Activated T-helper 1 cell treated with anti-CD3 and anti-CD28 coated beads, Interleukin-12 subunit alpha, Interleukin-12 subunit beta, Interleukin-2, Interleukin-4 antibody, amounts not matched to agents 30 ng/mL and 10 ng/mL and 1 ng/mL, durations not matched to agents 14 hours and 24 hours and 36 hours (primary cell): ENCODE results near the gene TRPM2. TPM values are rescaled to one million over a fixed set of nuclear protein-coding genes. Genes with fewer than 3 reads are reported as not detected.

ENCODE experiments used
- DNase-seq: peaks from one replicate; pipeline ENCODE4 v3.0.0; 2021; ENCODE audit warnings: low spot score
- H3K27ac Mint-ChIP-seq: one replicate; pipeline ENCODE4 v1.8.0; 2021; ENCODE audit warnings: mild to moderate bottlenecking, mixed read lengths
- H3K27me3 Mint-ChIP-seq: one replicate; pipeline ENCODE4 v1.8.0; 2022; ENCODE audit warnings: mild to moderate bottlenecking, moderate library complexity, mixed read lengths; ENCODE audit not compliant: insufficient read depth
- H3K36me3 Mint-ChIP-seq: one replicate; pipeline ENCODE4 v1.8.0; 2021; ENCODE audit warnings: low read depth, mixed read lengths
- H3K4me1 Mint-ChIP-seq: one replicate; pipeline ENCODE4 v1.8.0; 2021; ENCODE audit warnings: low read depth, mixed read lengths
- H3K4me3 Mint-ChIP-seq: one replicate; pipeline ENCODE4 v1.8.0; 2021; ENCODE audit warnings: mild to moderate bottlenecking, moderate library complexity, mixed read lengths
- H3K9me3 Mint-ChIP-seq: one replicate; pipeline ENCODE4 v1.8.0; 2021; ENCODE audit warnings: mixed read lengths
- intact Hi-C: fragments of 100-400 bp; cut with micrococcal nuclease; formaldehyde crosslinking; loops from one replicate; pipeline ENCODE4 v1.15.1; 2024
- total RNA-seq: library from RNA; stranded (reverse); gene quantifications from 2 replicates; pipeline ENCODE4 v1.2.3, GENCODE V29; 2022

Gene TRPM2
- total RNA-seq, 1 donor from 2014 or later, result 15.2 TPM

DNA sequence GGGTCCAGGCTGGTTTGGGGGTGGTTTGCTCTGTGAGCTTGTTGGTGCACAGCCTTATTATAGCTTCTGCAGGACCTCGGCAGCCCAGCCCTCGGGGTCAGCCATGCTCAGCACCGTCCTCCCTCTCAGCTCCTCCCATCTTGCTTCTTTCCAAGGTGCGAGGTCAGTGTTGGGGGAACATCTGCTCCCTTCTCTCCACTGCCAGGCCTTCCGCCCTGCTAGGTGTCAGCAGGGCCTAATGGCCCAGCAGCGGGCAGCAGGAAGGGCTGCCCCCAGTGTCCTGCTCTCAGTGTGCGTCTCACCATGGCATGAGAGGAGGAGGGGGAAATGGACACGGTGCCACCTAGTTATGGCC, 65.4 kb downstream of the TRPM2 start:
- Mint-ChIP-seq H3K4me3 (no peak overlapping the region), H3K36me3 (peaks cover 10% of the 10 kb centered on the region), H3K27ac (no peak overlapping the region), H3K4me1 (no peaks in the 10 kb centered on the region), H3K9me3 (peaks cover 9% of the 10 kb centered on the region), H3K27me3 (peaks cover 1% of the 10 kb centered on the region)
- intact Hi-C loops, result no loop called here
- no peak for DNase-seq

DNA sequence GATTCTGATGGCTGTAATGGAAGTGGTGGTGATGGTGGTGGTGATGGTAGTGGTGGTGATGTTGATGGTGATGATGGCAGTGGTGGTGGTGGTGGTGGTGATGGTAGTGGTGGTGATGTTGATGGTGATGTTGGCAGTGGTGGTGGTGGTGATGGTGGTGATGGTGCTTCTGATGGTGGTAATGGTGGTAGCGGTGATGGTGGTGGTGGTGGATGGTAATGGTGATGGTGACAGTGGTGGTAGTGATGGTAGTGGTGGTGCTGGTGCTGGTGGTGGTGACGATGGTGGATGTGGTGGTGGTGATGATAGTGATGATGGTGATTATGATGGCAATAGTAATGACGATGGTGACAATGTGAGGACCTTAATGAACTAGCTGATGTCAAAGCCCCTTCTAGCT, 66.3 kb downstream of the TRPM2 start:
- no peaks in the 10 kb centered on the region for H3K4me1 Mint-ChIP-seq
- peaks cover 9% of the 10 kb centered on the region for H3K36me3 Mint-ChIP-seq
- no peak for DNase-seq
- H3K27me3 Mint-ChIP-seq, result peaks cover 1% of the 10 kb centered on the region
- H3K27ac Mint-ChIP-seq, result no peak overlapping the region
- H3K9me3 Mint-ChIP-seq, result peaks cover 9% of the 10 kb centered on the region
- intact Hi-C loops, result no loop called here
- no peak overlapping the region for H3K4me3 Mint-ChIP-seq

DNA sequence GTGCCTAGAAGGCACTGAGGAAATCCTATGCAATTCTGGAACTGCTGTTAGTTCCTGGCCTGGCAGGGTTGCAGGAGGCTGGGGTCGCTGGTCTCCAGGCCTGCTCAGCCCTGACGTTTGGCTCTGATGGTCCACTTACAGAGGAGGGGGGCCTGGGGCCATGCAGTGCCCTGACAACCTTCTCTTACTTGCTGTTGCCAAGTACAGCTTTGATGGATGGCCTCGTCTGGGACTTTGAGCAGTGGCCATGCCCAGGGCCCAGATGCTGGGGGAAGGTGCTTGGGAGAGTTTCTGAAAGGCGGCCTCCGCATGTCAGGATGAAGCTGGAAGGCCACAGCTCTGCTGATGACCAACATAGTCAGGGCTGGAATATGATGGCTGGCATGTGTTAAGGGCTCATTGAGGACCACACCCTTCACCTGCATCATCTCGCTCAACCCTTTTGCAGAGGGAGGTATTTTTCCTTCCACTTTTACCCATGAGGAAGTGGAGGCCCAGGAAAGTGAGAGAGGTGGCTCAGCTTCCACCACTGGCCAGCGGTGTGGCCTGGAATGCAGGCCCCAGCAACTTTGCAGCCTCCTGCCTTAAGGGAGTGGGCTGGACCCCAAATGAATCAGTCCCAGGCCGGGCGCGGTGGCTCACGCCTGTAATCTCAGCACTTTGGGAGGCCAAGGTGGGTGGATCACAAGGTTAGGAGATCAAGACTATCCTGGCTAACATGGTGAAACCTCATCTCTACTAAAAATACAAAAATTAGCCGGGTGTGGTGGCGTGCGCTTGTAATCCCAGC, 67.2 kb downstream of the TRPM2 start:
- Mint-ChIP-seq H3K4me1 (no peaks in the 10 kb centered on the region), H3K27ac (no peak overlapping the region), H3K36me3 (peaks cover 9% of the 10 kb centered on the region), H3K9me3 (peaks cover 9% of the 10 kb centered on the region), H3K27me3 (peaks cover 1% of the 10 kb centered on the region), H3K4me3 (no peak overlapping the region)
- no peak for DNase-seq
- intact Hi-C loops, result no loop called here

DNA sequence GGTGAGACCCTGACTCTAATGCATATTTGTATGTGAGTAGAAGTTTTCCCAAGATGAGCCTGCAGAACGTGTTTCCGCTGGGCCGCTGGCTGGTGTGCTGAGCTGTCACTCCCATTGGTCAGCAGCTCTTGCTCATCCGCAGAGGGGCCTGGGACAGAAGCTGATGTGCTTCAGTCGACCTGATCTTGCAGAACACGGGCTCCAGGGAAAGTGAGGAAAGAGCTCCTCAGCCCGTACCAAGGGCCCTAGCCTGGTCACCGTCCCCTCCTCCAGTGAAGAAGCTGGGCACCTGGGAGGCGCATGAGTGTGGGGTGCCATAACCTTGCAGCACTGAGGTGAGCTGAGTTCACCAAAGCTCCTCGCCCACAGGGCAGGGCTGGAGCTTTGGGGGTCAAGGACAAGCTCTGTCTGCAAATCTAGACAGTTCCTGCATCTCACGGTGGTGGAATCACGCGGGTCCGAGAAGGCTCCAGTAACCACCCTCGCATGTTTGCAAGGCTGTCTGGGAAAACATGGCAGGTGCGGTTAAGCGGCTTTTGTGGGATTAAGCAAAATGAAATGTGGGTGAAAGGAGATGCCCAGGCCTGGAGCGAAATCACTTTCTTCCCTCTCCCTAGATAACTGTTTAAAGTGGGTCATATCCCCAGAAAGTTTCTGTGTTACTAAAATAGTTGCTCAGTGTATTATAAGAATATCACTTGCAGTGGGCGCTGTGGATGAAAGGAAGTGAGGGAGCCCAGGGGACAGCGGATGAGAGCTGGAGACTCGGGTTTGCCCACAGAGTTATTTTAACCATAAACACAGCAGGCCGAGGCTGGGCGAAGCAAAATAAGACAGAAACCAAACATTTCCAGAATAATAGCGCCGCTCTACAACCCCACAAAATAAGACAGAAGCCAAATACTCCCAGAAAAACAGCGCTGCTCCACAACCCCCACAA, 68.8 kb downstream of the TRPM2 start:
- Mint-ChIP-seq H3K4me1 (no peaks in the 10 kb centered on the region), H3K27me3 (no peaks in the 10 kb centered on the region), H3K9me3 (peaks cover 9% of the 10 kb centered on the region), H3K27ac (no peak overlapping the region), H3K36me3 (peaks cover 9% of the 10 kb centered on the region), H3K4me3 (no peak overlapping the region)
- DNase-seq, result no peak
- intact Hi-C loops, result no loop called here

DNA sequence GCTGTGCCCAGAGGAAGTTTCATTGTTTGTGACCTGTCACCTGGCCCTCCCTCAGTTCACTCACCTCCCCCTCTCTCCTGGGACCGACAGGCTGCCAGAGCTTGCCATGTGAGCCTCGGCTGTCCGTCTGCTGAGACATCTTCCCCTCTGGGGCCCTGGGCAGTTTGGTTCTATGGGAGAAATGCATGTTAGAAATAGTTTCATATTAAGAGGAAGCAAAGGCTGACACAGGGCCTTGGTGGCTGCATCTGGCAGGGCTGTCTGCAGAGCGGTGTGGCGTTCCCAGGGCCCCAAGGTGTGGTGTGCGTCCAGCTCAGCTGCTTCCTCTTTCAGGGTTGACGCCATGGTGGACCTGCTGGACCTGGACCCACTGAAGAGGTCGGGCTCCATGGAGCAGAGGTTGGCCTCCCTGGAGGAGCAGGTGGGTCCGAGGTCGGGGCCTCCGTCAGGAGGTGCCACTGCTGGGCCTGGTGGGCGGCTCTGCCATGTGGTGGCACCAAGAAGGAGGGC, 69.9 kb downstream of the TRPM2 start:
- Mint-ChIP-seq H3K27ac (no peak overlapping the region), H3K27me3 (no peaks in the 10 kb centered on the region), H3K36me3 (peaks cover 7% of the 10 kb centered on the region), H3K9me3 (peaks cover 9% of the 10 kb centered on the region), H3K4me1 (no peaks in the 10 kb centered on the region), H3K4me3 (no peak overlapping the region)
- DNase-seq, result no peak
- intact Hi-C loops, result no loop called here

DNA sequence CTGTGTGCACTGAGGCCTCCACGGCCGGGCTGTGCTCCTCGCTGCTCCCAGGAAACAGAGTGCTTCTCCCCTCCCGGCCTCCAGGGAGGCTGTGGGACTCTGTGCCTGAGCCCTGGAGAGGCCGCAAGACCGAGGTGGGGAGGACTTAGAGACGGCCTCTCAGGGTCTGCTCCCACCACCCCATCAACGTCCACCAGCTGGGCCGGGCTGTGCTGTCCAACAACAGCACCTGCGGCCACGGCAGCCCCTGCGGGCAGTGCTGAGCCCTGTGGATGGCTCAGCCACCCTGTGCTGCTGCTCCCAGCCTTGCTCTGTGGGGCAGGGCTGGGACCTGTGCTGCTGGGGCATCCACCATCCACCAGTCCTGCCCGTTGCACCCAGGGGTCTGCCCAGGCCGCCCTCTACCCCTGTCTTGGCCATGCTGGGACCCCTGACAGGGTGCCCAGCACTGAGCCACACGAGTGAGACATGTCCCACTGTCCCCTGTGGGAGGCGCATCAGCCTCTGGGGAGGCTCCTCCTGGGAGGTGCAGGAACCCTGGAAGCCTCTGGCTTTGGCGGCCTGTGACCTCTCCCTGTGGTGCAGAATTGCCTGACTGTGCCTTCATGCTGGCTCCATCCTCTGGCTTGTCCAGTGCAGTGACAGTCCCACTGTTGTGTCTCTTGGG, 70.7 kb downstream of the TRPM2 start:
- DNase-seq, result no peak
- Mint-ChIP-seq H3K9me3 (peaks cover 9% of the 10 kb centered on the region), H3K27ac (no peak overlapping the region), H3K4me3 (no peak overlapping the region), H3K27me3 (no peaks in the 10 kb centered on the region), H3K36me3 (peaks cover 7% of the 10 kb centered on the region), H3K4me1 (no peaks in the 10 kb centered on the region)
- intact Hi-C loops, result no loop called here

DNA sequence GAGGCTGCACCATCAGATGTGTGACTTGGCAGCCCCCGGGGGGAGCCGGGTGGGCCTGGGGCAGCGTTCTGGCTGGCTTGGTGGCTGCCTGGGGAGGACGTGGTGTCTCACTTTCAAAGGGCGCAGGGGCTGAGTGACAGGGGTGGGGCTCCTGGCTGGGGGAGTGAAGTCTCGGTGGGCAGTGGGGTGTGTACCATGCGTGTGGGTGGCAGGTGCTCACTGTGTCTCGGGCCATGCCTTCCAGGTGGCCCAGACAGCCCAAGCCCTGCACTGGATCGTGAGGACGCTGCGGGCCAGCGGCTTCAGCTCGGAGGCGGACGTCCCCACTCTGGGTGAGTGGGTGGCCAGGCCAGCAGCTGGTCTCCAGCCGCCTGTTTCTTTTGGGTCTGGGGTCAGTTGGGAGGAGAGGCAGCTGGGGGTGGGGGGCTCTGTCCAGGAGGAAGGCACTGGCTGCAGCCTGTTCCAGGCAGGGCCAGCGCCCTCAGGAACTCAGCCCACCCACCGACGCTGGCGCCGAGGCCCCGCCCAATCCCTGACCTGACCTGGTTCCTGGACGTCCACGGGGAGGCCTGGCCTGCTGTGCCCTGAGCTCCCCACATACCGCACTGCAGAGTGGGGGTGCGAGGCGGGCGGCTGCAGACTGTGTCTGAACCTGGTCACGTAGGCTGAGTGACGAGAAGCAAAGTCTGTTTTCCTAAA, 71.3 kb downstream of the TRPM2 start:
- peaks cover 2% of the 10 kb centered on the region for H3K36me3 Mint-ChIP-seq
- no peaks in the 10 kb centered on the region for H3K27me3 Mint-ChIP-seq
- H3K4me3 Mint-ChIP-seq, result no peak overlapping the region
- H3K9me3 Mint-ChIP-seq, result peaks cover 5% of the 10 kb centered on the region
- no peak overlapping the region for H3K27ac Mint-ChIP-seq
- intact Hi-C loops, result loop anchor here (5.0 kb wide), 2 partner anchors 233 to 393 kb away; partner anchors contain the start of genes KRTAP12-3 and SUMO3
- H3K4me1 Mint-ChIP-seq, result no peaks in the 10 kb centered on the region
- DNase-seq, result no peak

DNA sequence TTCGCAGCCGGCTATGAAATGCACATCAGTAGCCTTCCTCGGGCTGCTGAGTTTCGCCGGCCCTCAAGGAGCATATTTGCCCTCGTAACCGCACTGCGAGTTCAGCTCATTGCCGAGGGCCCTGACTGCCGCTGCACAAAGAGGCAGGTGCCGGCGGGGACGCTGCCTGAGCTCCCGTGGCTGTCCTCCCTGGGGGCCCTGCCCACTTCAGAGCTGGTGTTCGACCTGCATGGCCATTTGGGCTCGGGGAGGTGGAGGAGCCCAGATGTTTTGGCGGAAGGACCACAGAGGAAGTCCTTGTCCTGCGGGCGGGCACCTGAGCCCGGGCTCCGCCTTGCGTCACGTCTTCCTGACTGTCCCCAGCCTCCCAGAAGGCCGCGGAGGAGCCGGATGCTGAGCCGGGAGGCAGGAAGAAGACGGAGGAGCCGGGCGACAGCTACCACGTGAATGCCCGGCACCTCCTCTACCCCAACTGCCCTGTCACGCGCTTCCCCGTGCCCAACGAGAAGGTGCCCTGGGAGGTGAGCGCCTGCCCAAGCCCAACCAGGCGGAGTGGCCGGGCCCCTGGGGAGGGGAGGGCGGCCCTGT, 72.0 kb downstream of the TRPM2 start:
- H3K9me3 Mint-ChIP-seq, result peaks cover 7% of the 10 kb centered on the region
- H3K27ac Mint-ChIP-seq, result no peak overlapping the region
- no peaks in the 10 kb centered on the region for H3K27me3 Mint-ChIP-seq
- H3K4me3 Mint-ChIP-seq, result no peak overlapping the region
- peaks cover 3% of the 10 kb centered on the region for H3K36me3 Mint-ChIP-seq
- intact Hi-C loops, result loop anchor here (5.0 kb wide), 2 partner anchors 232 to 392 kb away; partner anchors contain the start of genes KRTAP12-3 and SUMO3
- DNase-seq, result no peak
- no peaks in the 10 kb centered on the region for H3K4me1 Mint-ChIP-seq

DNA sequence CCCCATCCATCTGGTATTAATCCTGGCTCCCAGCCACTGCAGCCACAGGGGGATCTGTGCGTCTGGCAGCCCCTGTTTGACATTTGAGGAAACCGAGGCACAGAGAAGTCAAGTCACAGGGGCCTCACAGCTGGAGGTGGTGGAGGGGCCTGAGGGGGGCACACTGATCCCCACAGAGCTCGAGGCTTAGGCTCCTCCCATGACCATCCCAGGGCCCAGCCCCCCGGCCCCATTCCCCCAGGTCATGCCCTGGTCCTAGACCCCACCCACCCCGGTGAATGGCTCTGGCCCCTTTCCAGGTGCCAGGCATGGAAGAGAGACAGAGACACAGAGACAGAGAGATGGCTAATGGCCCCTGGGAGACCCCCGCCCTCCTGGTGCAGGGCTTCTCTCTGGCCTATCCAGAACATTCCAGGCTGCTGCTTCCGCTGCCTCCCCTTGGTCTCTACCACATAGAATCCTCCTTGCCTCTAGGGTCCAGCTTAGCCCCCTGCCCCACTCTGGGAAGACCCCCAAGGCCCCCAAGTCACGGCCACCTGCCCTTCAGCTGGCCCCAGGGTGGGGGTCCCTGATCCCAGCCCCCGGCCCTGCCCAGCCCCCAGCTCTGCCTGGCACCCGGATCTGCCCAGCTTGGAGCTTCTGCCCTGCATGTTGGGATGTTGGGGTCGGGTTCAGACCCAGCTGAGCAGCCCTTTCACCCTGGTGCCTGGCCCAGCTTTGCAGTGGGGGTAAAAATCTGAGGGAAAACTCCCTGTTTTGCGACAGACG, 72.7 kb downstream of the TRPM2 start:
- no peak overlapping the region for H3K27ac Mint-ChIP-seq
- H3K36me3 Mint-ChIP-seq, result peaks cover 3% of the 10 kb centered on the region
- H3K9me3 Mint-ChIP-seq, result peaks cover 12% of the 10 kb centered on the region
- no peaks in the 10 kb centered on the region for H3K4me1 Mint-ChIP-seq
- intact Hi-C loops, result loop anchor here (5.0 kb wide), 2 partner anchors 231 to 391 kb away; partner anchors contain the start of genes KRTAP12-3 and SUMO3
- DNase-seq, result no peak
- peak overlapping the region; percentile 42 for H3K4me3 Mint-ChIP-seq
- H3K27me3 Mint-ChIP-seq, result no peaks in the 10 kb centered on the region

DNA sequence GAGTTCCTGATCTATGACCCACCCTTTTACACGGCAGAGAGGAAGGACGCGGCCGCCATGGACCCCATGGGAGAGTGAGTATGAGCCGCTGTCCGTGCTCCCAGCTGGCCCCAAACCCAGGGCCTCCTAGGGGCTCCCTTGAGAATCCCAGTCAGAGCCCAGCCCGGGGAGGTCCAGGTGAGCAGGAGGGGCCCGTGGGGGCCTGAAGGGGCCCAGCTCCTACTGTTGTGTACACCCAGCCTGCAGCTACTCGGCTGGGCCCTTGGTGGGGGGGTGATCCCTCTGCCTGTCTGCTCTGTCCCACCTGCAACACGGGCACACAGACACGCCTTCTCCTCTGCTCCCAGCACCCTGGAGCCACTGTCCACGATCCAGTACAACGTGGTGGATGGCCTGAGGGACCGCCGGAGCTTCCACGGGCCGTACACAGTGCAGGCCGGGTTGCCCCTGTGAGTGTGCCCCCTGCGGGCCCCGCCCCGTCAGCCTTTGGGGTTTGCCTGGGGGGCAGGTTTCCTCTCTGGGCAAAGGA, 73.3 kb downstream of the TRPM2 start:
- Mint-ChIP-seq H3K4me1 (no peaks in the 10 kb centered on the region), H3K27ac (no peak overlapping the region), H3K9me3 (peaks cover 13% of the 10 kb centered on the region), H3K27me3 (no peaks in the 10 kb centered on the region), H3K4me3 (no peak overlapping the region), H3K36me3 (peaks cover 3% of the 10 kb centered on the region)
- no peak for DNase-seq
- intact Hi-C loops, result loop anchor here (5.0 kb wide), 2 partner anchors 231 to 391 kb away; partner anchors contain the start of genes KRTAP12-3 and SUMO3
